ENCODE results near the gene PSIP1. TPM values are rescaled to one million over a fixed set of nuclear protein-coding genes. Genes with fewer than 3 reads are reported as not detected.
"Not testable (repeated sequence)": the region's sequence is repeated elsewhere in the genome, so short reads cannot be mapped to it uniquely, and the experiment has no call there.

PSIP1 gene
- total RNA-seq, 2 donors from 2014 or later, result 226 to 257 TPM

DNA sequence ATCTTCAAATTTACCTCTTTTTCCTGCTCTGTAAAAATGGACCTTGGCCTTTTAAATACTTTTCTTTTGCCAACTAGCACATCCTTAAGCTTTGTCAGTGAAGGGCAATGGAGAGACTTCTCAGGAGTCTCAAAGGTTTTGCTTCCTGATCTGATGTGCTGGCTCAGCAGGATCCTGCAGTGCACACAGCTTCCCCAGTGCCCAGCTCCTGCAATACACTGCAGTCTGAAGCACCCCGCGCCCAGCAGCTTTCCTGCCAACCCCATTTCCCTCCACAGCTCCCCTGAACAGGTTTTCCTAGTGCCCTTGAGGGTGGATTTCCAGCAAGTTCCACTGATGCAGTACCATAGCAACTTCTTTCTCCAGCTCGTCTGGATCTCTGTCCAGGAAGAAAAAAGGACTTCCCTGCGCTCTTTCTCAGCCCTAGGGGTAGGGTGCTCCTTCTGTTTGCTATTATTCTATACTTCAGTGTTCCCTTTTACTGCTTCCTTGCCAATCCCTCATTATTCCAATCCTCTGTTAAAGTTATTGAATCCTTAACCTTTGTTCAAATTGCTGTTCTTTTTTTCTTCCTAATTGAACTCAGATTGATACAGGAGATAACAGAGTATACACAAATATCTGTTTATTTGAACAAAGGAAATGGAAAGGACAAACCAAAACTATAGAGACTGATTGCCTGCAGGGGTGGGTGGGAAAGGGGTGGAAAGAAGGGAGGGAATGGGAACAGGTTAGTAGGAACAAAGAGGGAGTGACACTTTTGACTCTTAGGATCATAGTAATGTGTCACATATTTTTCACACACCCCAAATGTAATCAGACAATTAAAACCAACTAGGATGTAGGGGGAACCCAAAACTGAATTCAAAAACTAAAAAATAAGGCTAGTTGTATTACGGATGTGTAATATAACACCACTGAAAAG lies 79.6 kb downstream of the PSIP1 start:
- no peak overlapping the region for H3K27ac ChIP-seq (ENCODE audit: low read depth, low read length)
- Mint-ChIP-seq H3K27ac (peak overlapping the region; percentile 84), H3K4me1 (peaks cover 4% of the 10 kb centered on the region), H3K9me3 (no peaks in the 10 kb centered on the region), H3K27me3 (ENCODE audit: insufficient read depth) (no peaks in the 10 kb centered on the region), H3K4me3 (no peak overlapping the region), H3K36me3 (ENCODE audit: low read depth) (peaks cover 68% of the 10 kb centered on the region)
- H3K9ac ChIP-seq (ENCODE audit: extremely low read depth, low read length, poor library complexity, severe bottlenecking), result no peak overlapping the region
- peak; percentile 47 for DNase-seq
- WGBS, 2 experiments (ENCODE audit: insufficient coverage in 1 of 2, insufficient read length in 1 of 2), result 76 to 80% methylated on average over 1 to 5 of the region's 5 CpGs
- H3K4me1 ChIP-seq (ENCODE audit: control insufficient read depth, insufficient read depth, low read length), result no peaks in the 10 kb centered on the region
- no peak for TF ChIP-seq CTCF (conservative IDR thresholded peaks at IDR 0.05)
- no peaks in the 10 kb centered on the region for H3K27me3 ChIP-seq (ENCODE audit: control insufficient read depth, insufficient read depth, low read length, poor library complexity, severe bottlenecking)
- no peaks in the 10 kb centered on the region for H3K9me3 ChIP-seq (ENCODE audit: control insufficient read depth, low read length)
- no peak overlapping the region for H3K4me3 ChIP-seq (ENCODE audit: low read length)
- peaks cover 93% of the 10 kb centered on the region for H3K36me3 ChIP-seq (ENCODE audit: control insufficient read depth, insufficient read depth, low read length)

DNA sequence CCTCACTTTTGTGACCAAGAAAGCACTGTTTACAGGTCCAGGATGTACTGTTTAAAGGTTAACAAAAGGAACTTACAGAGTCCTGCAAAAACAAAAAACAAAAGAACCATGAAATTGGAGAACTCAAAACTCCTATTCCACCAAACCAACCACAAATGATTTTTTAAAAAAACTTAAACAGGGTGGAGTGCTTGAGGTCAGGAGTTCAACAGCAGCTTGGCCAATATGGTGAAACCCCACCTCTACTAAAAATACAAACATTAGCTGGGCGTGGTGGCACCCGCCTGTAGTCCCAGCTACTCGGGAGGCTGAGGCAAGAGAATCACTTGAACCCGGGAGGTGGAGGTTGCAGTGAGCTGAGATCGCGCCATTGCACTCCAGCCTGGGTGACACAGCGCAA lies 83.1 kb downstream of the PSIP1 start:
- not testable (repeated sequence) for H3K4me3 ChIP-seq (ENCODE audit: low read length); H3K27ac ChIP-seq (ENCODE audit: low read depth, low read length); H3K9ac ChIP-seq (ENCODE audit: extremely low read depth, low read length, poor library complexity, severe bottlenecking); H3K4me3 Mint-ChIP-seq; H3K9me3 ChIP-seq (ENCODE audit: control insufficient read depth, low read length); DNase-seq; H3K27ac Mint-ChIP-seq; H3K27me3 ChIP-seq (ENCODE audit: control insufficient read depth, insufficient read depth, low read length, poor library complexity, severe bottlenecking); H3K9me3 Mint-ChIP-seq; H3K4me1 ChIP-seq (ENCODE audit: control insufficient read depth, insufficient read depth, low read length); H3K27me3 Mint-ChIP-seq (ENCODE audit: insufficient read depth)
- Mint-ChIP-seq H3K36me3 (ENCODE audit: low read depth) (peaks cover 52% of the 10 kb centered on the region), H3K4me1 (peaks cover 15% of the 10 kb centered on the region)
- 96 to 98% methylated on average over 4 to 7 of the region's 7 CpGs for WGBS, 2 experiments (ENCODE audit: insufficient coverage in 1 of 2, insufficient read length in 1 of 2)
- peaks cover 79% of the 10 kb centered on the region for H3K36me3 ChIP-seq (ENCODE audit: control insufficient read depth, insufficient read depth, low read length)

GRCh38 chr9:15426019-15426418 lies 84.8 kb downstream of the PSIP1 start:
- no peak for DNase-seq
- H3K36me3 ChIP-seq (ENCODE audit: control insufficient read depth, insufficient read depth, low read length), result peaks cover 64% of the 10 kb centered on the region
- H3K27me3 Mint-ChIP-seq (ENCODE audit: insufficient read depth), result no peaks in the 10 kb centered on the region
- H3K9ac ChIP-seq (ENCODE audit: extremely low read depth, low read length, poor library complexity, severe bottlenecking), result no peak overlapping the region
- peaks cover 46% of the 10 kb centered on the region for H3K36me3 Mint-ChIP-seq (ENCODE audit: low read depth)
- no peaks in the 10 kb centered on the region for H3K9me3 ChIP-seq (ENCODE audit: control insufficient read depth, low read length)
- H3K27ac ChIP-seq (ENCODE audit: low read depth, low read length), result no peak overlapping the region
- H3K4me1 Mint-ChIP-seq, result peaks cover 21% of the 10 kb centered on the region
- H3K27me3 ChIP-seq (ENCODE audit: control insufficient read depth, insufficient read depth, low read length, poor library complexity, severe bottlenecking), result no peaks in the 10 kb centered on the region
- TF ChIP-seq CTCF (conservative IDR thresholded peaks at IDR 0.05), result no peak
- H3K9me3 Mint-ChIP-seq, result no peaks in the 10 kb centered on the region
- no peak overlapping the region for H3K4me3 Mint-ChIP-seq
- WGBS, 2 experiments (ENCODE audit: insufficient coverage in 1 of 2, insufficient read length in 1 of 2), result 97% methylated on average over 8 of the region's 8 CpGs
- H3K4me1 ChIP-seq (ENCODE audit: control insufficient read depth, insufficient read depth, low read length), result no peaks in the 10 kb centered on the region
- no peak overlapping the region for H3K27ac Mint-ChIP-seq
- H3K4me3 ChIP-seq (ENCODE audit: low read length), result peak overlapping the region; percentile 38
